ENCODE results near the gene DPF3.

The DPF3 gene

DNA sequence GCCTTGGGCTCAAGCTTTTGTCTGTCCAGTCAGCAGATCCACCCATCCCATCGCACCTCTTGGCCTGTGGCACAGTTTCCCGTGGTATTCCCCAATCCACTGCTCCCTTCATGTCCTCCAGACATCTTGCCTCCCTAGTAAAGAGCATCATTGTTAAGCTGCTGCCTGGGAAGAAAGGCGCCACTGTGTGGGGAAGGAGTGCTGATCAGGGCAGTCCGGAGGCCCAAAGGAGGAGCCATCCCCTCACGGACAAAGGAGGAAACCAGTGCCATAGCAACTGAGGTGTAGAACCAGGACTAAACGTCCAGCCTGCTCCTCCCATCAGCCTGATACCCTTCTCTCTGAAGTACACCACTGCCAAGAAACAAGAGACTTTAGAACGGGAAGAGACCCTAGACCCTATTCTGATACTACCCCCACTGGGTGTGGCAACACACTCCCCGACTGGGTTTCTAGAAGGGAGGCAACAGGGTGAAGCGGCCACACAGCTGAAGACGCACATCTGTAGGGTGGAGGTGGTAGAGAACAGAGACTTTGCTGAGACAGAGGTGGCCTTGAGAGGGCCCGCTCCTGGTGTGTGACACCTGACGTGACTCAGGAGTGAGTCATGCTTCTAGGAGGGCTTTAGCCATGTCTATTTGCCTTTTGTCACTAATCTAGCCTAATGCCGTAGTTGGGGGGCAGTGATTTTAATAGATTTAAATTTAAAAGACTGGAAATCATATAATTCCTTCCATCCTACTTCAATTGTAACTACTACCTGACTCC lies 185.0 kb downstream of the DPF3 start:
- no peak for DNase-seq

DNA sequence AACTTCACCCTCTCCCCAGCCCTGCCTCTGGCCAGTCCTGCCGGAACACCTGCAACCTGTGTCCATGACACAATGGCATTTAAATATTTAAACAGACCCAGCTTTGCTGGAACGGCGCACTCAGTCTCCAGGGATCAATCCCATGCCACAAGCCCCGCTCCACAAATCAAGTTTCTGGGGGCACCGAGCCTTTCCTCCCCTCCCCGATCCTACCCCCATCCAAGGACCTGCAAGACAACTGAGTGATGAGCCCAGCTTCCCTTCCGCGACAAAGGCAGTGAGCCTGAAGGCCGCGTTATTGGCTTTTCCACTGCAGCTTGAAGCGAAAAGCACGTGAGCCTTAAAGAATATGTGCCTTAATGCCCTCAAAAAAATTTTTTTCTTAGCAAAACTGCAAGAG lies 185.7 kb downstream of the DPF3 start:
- no peak for DNase-seq

DNA sequence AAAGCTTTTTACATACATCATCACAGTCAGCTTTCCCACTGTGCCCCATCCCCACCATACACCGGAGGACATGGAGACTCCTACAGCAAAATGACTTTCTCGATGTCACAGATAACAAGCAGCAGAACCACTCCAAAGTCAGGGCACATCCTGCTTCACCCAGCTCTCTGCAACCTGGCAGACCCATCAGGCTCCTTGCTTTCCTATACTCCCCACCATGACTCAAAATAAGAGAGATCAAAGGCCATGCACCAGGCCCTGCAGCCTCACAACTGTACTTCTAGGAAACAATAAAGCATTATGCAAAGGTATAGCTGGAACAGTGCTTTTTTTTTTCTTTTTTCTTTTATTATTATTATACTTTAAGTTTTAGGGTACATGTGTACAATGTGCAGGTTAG lies 187.4 kb downstream of the DPF3 start:
- no peak for DNase-seq

DNA sequence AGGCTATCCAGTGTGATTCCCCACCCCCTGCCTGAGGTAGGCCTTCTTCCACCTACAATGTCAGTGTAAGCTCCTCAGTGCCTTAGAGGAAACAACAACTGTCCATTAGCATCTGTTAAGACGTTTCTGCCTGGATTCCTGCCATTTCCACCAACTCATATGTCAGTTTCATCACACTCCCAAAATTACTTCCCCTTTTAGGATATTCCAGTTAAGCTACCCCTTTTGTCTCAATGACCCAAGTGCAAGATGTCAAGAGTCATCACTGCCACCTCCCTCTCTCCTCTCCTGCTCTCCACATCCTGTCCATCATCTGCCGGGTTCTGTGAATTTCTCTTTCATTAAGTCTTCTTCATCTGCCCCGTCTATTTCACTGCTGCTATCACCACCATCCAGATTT lies 189.4 kb downstream of the DPF3 start:
- no peak for DNase-seq

DNA sequence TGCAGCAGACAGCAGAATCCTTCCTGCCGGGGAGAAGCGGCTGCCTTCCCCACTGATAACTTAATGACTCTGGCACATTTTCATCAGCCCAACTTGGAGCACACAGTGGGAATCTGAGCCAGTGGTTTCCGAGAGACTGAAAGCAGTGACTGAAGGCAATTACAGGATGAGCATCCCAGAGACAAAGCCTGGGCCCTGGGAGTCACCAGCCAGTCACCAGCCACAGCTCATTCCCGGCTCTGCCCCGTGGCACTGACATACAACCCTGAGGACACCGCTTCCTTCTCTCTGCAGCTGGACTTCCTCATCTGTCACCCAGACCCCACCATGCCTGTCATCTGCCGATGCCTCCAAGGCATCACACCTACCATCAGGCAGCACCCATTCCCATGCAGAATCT lies 192.3 kb downstream of the DPF3 start:
- peak; percentile 60 for DNase-seq

DNA sequence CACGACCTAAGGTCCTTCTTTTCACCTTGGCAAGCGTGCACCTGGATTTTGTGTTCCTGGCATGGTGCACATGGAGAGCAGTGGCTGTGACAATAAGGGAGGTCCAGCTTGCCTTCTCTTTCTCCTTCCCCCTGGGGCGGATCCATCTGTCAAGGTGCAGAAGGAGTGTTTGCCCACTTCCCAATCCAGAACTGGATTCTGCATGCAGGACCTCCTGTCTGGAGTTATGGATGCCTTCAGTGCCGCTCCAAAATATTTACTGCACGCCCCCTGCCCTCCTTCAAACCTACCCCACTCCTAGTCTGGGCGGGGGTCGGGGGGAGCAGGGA lies 192.7 kb downstream of the DPF3 start:
- peak; percentile 68 for DNase-seq

DNA sequence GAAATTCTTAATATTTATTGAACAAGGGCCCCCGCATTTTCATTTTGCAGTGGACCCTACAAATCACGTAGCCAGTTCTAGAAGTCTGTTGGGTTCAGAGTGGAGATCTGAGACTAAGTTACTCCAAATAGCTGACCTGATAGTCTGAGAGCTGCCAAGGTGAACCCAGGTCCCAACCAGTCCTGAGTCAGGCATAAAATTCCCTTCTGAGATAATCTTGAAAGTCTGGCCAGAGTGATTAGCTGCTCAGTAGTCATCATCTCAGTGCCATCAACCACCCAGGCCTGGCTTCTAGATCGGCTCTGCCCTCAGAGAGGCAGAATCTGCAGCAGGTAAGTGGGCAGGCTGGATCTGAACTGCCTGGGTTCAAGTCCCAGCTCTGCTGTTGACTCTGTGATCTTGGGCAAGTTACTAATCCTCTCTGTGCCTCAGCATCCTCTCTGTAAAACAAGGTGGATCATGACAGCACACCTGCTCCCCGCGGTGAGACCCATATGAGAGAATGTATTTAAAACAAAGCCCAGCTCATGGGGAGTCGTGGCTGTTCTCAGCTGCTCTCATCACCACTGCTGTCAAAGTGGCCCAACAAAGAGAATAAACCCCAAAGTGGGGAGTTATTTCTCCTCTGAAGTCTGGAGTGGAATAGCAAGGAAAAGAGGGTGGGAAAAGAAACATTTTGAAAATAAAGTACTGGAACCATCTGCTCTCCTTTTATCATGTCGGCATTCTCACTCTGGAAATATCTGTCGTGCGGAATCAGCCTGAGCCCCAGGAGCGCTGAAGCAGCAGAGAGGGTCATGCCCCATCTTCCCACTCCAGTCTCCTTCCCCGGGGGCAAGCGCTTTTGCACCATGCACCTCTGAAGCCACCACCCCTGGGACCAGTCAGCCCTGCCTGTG lies 193.3 kb downstream of the DPF3 start:
- no peak for DNase-seq

DNA sequence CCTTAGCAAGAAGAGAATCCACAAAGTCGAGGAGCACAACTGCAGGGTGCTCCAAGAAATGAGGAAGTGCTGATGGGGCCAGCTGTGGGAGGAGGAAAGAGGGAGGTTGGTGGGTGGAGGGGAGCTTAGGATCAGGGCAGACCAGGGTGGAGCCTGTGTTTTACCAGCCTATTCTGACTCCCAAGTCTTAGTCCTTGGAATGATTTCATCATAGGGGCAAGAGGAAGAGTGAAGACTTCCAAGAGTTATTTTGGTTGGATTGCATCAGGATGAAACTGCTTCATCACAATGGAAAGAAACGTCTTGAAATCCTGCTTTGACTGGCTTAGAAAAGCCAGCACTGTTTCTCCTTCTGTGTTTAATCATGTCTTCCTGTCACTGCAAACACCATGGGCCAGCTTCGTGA lies 194.0 kb downstream of the DPF3 start:
- no peak for DNase-seq

DNA sequence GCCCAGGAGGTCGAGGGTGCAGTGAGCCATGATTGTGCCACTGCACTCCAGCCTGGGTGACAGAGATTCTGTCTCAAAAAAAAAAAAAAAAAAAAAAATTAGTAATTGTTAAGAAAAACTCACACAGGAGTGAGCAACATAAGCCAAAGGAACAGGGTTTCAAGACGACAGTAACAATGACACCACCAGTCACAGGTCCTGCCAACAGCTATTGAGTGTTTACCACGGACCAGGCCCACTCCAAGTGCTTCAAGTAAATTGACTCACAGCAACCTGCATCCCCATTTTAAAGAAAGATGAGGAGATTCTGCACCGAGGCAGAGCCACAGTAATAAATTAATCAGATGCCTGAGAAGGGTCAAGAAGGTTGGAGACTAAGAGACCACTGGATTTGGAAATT lies 194.5 kb downstream of the DPF3 start:
- no peak for DNase-seq

DNA sequence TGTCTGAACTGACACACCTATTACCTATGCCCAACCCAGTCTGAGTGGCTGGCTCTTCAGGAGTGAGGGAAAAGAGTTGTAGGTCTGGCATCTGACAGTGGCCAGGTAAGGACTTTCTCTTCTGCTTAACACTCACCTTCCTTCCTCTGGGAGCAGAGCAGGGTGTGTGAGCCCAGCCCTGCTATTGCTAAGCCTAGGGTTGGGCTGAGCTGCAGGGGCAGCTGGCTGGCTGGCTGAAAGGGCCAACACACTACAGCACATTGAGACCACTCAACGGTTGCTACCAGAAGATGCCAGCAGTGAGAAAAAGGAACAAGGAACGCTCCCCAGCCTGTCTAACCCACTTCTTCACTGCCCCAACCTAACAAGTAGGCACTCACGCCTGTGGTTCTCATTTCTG lies 201.2 kb downstream of the DPF3 start:
- DNase-seq = no peak

DNA sequence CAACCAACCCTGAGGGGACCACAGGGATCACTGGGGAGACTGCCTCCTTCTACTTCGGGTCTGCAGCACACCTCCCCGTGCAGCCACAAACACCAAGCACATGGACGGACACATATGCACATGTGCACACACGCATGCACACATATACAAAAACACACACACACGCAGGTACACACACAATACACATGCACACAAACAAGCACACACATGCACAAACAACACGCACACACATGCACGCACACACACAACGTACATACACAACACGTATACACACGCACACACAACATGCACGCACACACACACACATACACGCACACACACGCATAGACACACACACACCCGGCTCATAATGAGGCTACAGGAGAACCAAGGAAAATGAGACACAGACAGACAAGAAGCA lies 203.6 kb downstream of the DPF3 start:
- no peak for DNase-seq

DNA sequence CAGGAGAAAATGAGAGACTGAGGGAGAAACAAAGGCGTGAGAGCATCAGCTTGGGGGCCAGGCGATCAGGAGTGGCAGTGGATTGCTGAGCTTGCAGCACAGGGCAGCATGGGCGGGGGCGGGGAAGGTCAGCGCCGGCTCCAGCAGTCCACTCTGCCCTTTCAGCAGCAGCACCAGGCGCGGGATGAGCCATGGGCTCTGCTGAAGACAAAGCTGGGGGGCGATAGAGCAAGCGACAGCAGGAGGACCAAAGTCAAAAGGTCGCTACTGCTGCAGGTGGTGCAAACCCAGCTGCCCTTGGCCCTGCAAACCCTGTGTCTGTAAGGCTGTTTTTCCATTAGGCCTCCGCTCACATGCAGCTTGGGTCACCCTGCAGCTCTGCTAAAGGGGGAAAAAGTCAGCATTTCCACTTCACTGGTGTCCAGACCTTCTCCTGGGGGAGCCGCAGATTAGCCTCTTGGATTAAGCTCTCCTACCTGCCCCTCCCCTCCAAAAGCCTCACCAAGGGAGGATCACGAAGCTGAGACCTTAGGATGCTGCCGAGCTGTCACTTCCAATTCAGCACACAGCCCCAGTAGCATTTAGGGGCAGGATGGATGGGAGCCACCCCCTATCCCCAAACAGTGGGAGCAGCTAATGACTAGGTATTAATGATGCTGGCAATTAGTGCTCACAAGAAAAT lies 204.8 kb downstream of the DPF3 start:
- no peak for DNase-seq

DNA sequence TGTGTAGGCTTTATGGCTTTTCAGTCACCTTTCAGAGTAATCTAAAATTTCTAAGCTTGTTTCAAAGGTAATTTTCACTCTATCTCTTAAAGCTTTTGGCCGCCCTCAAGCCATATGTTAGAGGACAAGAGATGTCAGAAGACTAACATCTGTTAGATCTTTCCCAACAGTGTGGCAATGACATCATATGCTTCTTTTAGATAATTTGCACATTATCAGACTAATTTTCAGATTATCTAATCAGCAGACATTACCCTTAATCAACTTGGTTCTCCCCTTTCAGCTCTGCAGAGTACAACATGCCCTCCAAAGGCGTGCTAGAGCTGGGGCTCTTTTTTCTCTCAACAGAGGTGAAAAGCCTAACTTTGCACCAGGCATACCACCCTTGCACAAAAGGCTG lies 207.1 kb downstream of the DPF3 start:
- no peak for DNase-seq

DNA sequence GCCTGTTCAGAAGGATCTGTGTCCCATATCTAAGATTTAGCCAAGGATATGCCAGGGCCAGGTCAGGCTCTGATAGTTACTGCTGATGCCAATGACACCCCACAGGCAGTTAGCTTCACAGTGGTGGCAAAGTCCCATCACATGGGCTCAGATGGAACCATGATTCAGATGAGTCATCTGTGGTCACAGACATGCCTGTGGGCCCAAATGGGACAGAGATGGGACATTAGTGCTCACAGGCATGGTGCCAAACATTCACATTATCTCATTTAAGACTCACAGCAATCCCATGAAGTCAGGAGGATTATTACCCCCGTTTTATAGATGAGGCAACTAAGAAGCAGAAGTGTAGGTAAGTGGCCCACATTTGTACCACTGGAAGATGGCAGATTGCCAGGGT lies 207.8 kb downstream of the DPF3 start:
- DNase-seq = no peak

DNA sequence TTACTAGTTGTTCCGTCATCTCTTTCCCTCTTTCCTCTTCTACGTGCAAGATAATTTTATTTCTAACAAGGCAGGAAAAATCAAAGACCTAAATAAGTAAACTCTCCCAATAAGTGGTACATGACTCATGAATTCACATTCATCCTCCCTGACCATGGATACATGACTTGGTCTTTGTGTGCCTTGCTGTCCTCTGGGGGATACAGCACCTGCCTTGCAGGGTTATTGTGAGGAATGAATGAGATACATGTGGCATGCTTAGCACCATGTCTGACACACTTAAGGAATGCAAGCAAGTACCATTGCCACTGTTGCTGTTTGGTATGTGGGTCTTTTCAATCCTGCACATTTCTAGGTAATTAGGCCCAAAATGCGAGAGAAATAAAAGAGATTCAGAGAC lies 208.4 kb downstream of the DPF3 start:
- DNase-seq = no peak

DNA sequence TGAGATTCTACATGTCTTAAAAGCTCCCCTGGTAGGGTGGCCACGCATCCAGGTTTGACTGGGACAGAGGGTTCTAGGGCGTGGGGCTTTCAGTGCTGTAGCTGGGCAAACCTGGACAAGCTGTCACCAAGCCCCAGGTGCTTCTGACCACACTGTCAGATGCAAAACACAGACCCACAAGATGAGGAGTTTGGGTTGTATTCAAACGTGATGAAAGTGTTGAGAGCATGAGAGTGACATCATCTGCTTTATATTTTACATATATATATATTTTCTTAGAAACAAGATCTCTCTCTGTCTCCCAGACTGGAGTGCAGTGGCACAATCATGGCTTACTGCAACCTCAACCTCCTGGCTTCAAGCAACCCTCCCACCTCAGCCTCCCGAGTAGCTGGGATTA lies 210.1 kb downstream of the DPF3 start:
- DNase-seq = no peak

DNA sequence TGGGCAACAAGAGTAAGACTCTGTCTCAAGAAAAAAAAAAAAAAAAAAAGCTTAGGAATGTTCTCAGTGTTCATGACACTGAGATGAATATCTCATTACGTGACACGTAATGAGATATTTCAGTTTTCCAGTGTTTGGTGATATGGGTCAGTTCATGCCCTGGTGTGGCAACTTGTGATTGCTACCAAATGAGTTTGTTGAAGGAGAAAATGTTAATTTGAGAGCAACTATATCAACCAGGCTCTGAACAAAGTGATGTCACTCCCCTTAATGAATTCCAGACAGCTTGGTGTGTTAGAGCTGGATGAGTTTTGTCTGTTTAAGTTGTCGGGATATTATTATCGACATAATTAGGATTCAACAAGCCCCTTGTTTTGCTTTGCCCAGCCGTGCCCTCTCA lies 211.7 kb downstream of the DPF3 start:
- DNase-seq = no peak

DNA sequence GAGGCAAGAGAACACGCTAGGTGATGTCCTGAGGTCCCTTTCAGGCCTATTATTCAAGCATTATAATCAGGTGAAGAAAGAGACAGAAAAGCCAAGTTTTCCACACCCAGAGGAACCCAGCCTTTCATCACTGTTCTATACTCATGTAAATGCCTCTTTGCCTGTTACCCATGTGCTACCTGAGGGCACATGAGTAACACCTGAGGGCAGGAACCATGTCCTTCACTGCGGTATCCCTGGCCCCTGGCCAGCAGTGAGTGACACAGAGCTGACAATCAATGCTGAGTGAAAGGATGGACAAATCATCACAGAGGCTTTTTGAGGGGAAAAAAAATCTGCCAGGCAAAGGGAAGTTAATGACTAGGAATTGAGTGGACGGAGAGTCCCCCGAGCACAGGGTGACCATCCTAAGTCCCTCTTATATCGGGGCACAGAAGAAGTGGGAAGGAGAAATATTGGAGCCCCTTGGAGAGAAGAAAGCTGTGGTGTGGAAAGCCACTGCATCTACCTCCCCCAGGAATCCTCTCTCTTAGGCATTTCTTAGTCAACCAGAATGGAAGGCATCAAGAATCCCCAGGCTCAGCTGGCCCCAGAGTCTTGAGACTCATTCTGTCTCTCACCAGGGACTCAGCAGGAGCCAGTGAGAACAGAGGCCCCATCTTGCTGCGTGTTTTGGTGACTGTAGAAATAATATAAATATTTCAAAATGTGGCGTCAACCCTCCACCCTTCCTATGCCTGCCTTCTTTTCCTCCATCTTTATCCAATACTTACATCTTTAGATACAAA lies 212.9 kb downstream of the DPF3 start:
- DNase-seq = no peak

DNA sequence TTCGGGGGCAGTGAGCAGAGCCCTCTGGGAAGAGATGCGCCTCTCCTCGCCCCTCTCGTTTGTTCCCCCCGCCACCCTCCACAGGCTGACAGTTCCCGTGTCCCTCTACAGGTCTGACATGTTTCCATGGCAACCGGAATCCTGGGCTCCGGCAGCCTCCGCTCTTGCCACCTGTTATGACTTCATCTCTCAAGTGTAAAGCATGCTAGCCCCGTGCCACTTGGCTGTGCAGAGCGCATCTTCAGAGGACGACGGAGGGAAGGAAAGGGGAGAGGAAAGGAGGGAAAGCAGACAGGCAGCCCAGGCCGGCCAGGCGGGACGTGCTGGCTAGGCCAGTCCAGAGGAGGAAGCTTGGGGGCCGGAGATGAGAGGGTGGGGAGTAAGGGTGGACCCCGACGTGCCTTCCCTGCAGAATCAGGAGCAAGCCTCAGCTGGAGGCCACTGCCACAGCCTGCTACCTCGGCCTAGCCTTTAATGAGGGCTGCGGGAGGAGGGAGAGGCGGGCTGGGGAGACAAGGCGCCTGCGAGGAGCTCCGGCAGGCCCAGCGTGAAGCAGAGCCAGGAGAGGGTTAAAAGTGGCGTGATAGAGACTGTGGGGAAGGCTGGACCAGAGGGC lies 214.3 kb downstream of the DPF3 start:
- DNase-seq = peak; percentile 68

DNA sequence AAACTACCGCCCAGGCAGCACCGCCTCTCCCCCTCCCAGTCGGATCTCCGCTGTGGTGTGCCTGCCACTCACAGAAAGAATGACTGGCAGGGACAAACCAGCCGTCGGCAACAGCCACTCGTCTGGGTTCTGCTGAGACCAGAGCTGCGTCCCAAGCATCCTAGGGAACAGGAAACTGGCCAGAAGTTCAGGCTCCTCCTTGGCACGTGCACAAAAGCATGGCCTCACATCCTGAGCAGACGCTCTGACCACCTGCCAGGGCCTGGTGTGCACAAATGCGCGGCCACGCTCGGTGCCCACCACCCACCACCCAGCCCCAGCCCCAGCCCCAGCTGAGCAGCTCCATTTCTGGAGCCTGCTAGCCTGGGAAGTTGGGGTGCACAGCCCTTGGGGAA lies 214.8 kb downstream of the DPF3 start:
- DNase-seq = no peak

DNA sequence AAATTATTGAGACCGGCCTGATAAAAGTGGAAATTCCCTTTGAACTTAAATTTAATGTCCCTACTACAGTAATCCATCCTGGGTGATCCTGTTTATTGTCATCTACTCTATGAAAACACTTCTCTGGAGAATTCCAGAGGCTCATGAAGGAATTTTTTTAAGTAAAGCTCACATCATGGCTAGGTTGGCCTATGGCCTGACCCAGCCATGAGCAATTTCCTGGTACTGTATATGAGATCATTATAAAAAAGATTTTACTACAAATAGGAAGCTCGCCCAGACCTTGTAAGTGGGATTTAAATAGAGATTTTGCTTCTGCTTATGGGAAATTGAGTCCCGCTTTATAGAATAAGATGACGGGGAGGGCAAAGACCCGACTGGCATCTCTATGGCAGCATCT lies 215.5 kb downstream of the DPF3 start:
- no peak for DNase-seq

DNA sequence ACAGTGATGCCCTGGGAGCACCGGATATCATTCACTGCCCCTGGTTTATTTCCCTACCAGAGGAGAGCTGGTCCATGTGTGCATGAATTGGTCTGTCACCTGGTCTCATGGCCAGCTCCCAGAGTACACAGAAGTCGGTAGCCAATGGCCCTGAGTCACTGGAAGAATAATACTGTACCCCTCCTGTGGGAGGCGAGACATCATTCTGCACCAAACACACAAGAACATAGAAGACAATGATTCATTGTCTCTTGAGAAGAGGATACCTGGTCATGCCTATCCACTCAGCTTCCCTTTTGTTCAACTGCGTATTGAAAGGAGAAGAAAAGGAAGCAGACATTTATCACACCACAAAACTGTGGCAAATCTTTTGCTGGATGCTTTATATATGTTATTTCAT lies 216.2 kb downstream of the DPF3 start:
- no peak for DNase-seq

DNA sequence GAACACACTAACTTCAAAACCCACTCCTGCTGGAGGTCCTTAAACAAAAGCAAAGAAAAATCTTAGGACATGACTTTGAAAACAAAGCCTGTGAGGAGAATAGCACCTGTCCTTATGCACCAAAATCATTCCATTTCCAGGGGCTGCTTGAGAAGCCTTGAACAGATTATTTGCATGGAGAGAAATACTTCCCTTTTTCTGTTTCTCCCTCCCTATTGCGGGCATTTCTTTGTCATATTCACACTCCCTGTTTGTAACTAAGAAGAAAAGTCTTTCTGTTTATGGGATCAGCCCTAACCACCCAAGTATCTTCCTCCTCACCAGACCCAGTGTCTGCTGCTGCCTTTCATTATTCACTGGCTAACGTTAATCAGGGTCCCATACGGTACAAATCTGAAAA lies 218.8 kb downstream of the DPF3 start:
- DNase-seq = no peak

Data from NCI-H2171 treated with DMSO at 0.1 percent for 48 hours (cell line).